ENCODE results near the gene TXNIP. TPM values are rescaled to one million over a fixed set of nuclear protein-coding genes. Genes with fewer than 3 reads are reported as not detected.
A peak's percentile ranks its signal among the peaks of the same experiment; 100 is the strongest.

Gene TXNIP
- total RNA-seq, 4 donors from 2014 or later: 739 to 2,947 (median 1,128) TPM

- intact Hi-C loops (cut with DNase I): no loop called here
- H3K4me1 ChIP-seq: peaks cover 19 to 30% of the 10 kb centered on the region in 2 donors
- 30 to 39% methylated on average over 6 of the region's 6 CpGs for WGBS, 2 donors
- DNase-seq: peak in 1 of 2 donors; percentile 6
- H3K4me3 ChIP-seq (replicated peaks in 1 of 3): peak overlapping the region; percentile 31 to 97 (median 82)
- H3K36me3 ChIP-seq: peaks cover 40 to 44% of the 10 kb centered on the region in 2 donors
- peak overlapping the region; percentile 94 to 96 (median 95) for H3K27ac ChIP-seq
- TF ChIP-seq, protein P1, sequence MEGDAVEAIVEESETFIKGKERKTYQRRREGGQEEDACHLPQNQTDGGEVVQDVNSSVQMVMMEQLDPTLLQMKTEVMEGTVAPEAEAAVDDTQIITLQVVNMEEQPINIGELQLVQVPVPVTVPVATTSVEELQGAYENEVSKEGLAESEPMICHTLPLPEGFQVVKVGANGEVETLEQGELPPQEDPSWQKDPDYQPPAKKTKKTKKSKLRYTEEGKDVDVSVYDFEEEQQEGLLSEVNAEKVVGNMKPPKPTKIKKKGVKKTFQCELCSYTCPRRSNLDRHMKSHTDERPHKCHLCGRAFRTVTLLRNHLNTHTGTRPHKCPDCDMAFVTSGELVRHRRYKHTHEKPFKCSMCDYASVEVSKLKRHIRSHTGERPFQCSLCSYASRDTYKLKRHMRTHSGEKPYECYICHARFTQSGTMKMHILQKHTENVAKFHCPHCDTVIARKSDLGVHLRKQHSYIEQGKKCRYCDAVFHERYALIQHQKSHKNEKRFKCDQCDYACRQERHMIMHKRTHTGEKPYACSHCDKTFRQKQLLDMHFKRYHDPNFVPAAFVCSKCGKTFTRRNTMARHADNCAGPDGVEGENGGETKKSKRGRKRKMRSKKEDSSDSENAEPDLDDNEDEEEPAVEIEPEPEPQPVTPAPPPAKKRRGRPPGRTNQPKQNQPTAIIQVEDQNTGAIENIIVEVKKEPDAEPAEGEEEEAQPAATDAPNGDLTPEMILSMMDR (IDR thresholded peaks at IDR 0.05): no peak
- TF ChIP-seq POLR2A (IDR thresholded peaks at IDR 0.05): peak in 1 of 2 donors; percentile 1
- H3K27me3 ChIP-seq: no peaks in the 10 kb centered on the region
- H3K9me3 ChIP-seq: no peaks in the 10 kb centered on the region
Measured at GRCh38 chr1:145993618-145994390, 2.6 kb downstream of the TXNIP start.

DNA sequence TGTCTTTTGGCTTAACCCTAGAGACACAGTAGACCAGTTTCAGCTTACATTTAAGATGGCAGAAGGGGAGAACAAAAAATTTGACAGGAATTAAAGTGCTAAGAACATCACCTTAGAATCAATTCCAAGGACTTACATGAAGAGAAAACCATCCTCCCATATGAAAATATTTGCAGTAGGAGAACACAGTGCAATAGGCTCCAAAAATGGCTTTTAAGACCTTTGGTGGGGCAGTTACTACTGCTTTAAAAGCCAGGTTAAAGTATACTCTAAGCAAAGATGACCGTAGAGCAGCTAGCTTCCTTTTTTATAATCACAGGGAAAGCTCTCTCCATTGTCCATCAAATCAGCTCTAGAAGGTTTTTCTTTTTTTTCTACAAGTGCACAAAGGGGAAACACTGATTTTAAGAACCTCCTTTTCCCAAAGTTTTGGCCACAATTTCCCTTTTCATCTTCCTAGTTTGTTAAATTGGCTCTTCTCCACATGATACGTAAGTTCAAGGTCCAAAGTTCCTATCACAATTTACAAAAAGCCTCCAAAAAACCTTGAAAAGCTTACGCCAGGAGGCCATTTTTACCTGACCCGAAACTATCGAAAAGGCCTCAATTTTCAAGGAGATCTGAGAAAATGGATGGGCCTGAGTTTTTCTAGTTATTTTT, 3.3 kb downstream of the TXNIP start:
- no peak for DNase-seq
- intact Hi-C loops (cut with DNase I): no loop called here
- TF ChIP-seq POLR2A (IDR thresholded peaks at IDR 0.05): no peak
- TF ChIP-seq, protein P1 (IDR thresholded peaks at IDR 0.05): no peak
- Histone ChIP-seq H3K4me1 (peaks cover 22 to 26% of the 10 kb centered on the region in 2 donors), H3K4me3 (replicated peaks in 1 of 3) (peak overlapping the region; percentile 8 to 97 (median 82)), H3K9me3 (no peaks in the 10 kb centered on the region), H3K27me3 (no peaks in the 10 kb centered on the region), H3K36me3 (peaks cover 40 to 44% of the 10 kb centered on the region in 2 donors), H3K27ac (peak overlapping the region; percentile 94 to 96 (median 95))
- WGBS, 2 donors: 49 to 71% methylated on average over 5 of the region's 5 CpGs

DNA sequence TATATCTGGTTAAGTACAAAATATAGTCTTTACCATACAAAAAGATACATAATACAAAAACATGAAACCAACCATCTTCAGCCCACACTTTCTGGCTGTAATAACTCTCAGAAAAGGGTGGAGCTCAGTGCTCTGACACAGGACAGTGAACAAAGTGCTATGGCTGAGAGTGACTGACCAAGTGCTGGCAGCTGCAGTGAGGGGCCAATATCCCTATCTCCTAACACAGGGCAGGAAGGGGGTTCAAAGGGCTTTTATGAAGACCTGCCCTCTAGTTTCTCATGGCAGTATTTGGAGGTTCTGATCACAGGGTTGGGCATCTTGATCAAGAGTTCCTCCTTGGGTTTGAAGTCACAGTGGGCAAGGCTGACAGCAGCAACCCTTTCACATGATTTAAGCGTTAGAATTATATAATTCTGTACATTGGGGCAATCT, 3.9 kb downstream of the TXNIP start:
- peaks cover 40 to 44% of the 10 kb centered on the region in 2 donors for H3K36me3 ChIP-seq
- H3K27me3 ChIP-seq: no peaks in the 10 kb centered on the region
- H3K27ac ChIP-seq: peak overlapping the region; percentile 94 to 96 (median 95)
- peaks cover 20 to 28% of the 10 kb centered on the region in 2 donors for H3K4me1 ChIP-seq
- DNase-seq: peak in 1 of 2 donors; percentile 4
- intact Hi-C loops (cut with DNase I): no loop called here
- TF ChIP-seq, protein P1 (IDR thresholded peaks at IDR 0.05): no peak
- peak in 1 of 2 donors; percentile 45 for TF ChIP-seq POLR2A (IDR thresholded peaks at IDR 0.05)
- WGBS, 2 donors: 65 to 84% methylated on average over 1 of the region's 1 CpG
- no peaks in the 10 kb centered on the region for H3K9me3 ChIP-seq
- peak overlapping the region; percentile 8 to 97 (median 82) for H3K4me3 ChIP-seq (replicated peaks in 1 of 3)

GRCh38 chr1:145991735-145992412, 4.5 kb downstream of the TXNIP start:
- TF ChIP-seq, protein P1 (IDR thresholded peaks at IDR 0.05): no peak
- TF ChIP-seq POLR2A (IDR thresholded peaks at IDR 0.05): peak in 1 of 2 donors; percentile 31

More at GRCh38 chr1:145991735-145992412, 4.5 kb downstream of the TXNIP start:
- Histone ChIP-seq H3K27ac (peak overlapping the region; percentile 94 to 96 (median 95)), H3K4me3 (replicated peaks in 1 of 3) (peak overlapping the region in 1 of 3 donors; percentile 82), H3K36me3 (peaks cover 40 to 44% of the 10 kb centered on the region in 2 donors), H3K27me3 (no peaks in the 10 kb centered on the region), H3K4me1 (peaks cover 18 to 30% of the 10 kb centered on the region in 2 donors), H3K9me3 (no peaks in the 10 kb centered on the region)
- WGBS, 2 donors: 58 to 69% methylated on average over 10 of the region's 10 CpGs
- intact Hi-C loops (cut with DNase I): no loop called here
- DNase-seq: peak in 1 of 2 donors; percentile 4
